KOPT-K1 (cell line): ENCODE results near the gene PMF1.

Source experiments
- H3K27ac ChIP-seq: fragments of 200-600 bp; sonication (generic); 2 replicates; pipeline ENCODE4 v1.5.1; 2016; ENCODE audit warnings: antibody characterized with exemption, mild to moderate bottlenecking, low read depth, low read length; ENCODE audit not compliant: poor library complexity, severe bottlenecking
- H3K36me3 ChIP-seq: fragments of 200-600 bp; sonication (generic); 2 replicates; pipeline ENCODE4 v1.5.1; 2017; ENCODE audit warnings: antibody characterized with exemption, mild to moderate bottlenecking, low read length, moderate library complexity; ENCODE audit not compliant: insufficient read depth
- H3K9me3 ChIP-seq: fragments of 200-600 bp; sonication (generic); 2 replicates; pipeline ENCODE4 v1.5.1; 2017; ENCODE audit warnings: antibody characterized with exemption, low read length, mild to moderate bottlenecking; ENCODE audit not compliant: insufficient read depth, poor library complexity, severe bottlenecking

Gene PMF1

GRCh38 chr1:156262461-156263287 lies 49.9 kb downstream of the PMF1 start:
- H3K36me3 ChIP-seq: peaks cover 100% of the 10 kb centered on the region
- no peaks in the 10 kb centered on the region for H3K9me3 ChIP-seq
- no peak overlapping the region for H3K27ac ChIP-seq

DNA sequence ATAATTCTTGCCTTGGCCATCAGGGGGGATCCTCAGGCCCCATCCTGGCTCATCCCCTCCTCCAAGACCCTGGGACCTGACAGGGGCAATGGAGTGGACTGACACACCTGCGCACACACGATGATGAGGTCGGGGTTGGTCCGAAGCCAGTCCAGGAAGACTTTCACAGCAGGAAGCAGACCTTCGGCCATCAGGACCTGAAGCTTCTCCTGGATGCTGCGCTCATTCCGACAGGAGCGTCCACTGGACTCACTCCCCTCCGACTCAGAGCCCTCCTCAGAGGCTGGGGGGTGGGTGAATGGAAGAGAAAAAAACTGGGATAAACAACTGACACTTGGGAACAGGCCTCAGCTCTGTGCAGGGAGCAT lies 50.5 kb downstream of the PMF1 start:
- peaks cover 100% of the 10 kb centered on the region for H3K36me3 ChIP-seq
- H3K9me3 ChIP-seq: no peaks in the 10 kb centered on the region
- no peak overlapping the region for H3K27ac ChIP-seq

DNA sequence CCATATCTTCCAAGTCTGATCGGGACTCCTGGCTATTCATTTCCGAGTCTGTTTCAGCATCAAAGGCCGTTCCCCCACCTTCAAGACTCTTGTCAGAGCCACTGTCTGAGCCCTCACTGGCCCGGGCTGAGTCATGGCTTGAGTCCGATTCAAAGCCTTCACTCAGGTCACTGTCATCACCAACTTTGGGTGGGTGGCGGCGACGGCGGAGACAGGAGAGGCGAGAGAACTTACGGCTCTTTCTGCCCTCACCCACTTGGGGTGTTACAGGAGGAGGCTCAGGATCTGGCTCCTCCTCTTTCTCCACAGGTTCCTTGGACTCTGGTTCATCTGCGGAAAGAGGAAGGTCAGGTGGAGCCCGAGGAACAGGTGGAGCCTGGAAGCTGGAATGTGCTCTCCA lies 53.2 kb downstream of the PMF1 start:
- Histone ChIP-seq H3K9me3 (no peaks in the 10 kb centered on the region), H3K27ac (no peak overlapping the region), H3K36me3 (peaks cover 100% of the 10 kb centered on the region)

- no peaks in the 10 kb centered on the region for H3K9me3 ChIP-seq
- H3K27ac ChIP-seq: no peak overlapping the region
- H3K36me3 ChIP-seq: peaks cover 100% of the 10 kb centered on the region
These were observed 55.5 kb downstream of the PMF1 start for GRCh38 chr1:156268336-156268735.

- Histone ChIP-seq H3K27ac (no peak overlapping the region), H3K36me3 (peaks cover 100% of the 10 kb centered on the region), H3K9me3 (no peaks in the 10 kb centered on the region)
These were observed 57.5 kb downstream of the PMF1 start for GRCh38 chr1:156270314-156270713.

DNA sequence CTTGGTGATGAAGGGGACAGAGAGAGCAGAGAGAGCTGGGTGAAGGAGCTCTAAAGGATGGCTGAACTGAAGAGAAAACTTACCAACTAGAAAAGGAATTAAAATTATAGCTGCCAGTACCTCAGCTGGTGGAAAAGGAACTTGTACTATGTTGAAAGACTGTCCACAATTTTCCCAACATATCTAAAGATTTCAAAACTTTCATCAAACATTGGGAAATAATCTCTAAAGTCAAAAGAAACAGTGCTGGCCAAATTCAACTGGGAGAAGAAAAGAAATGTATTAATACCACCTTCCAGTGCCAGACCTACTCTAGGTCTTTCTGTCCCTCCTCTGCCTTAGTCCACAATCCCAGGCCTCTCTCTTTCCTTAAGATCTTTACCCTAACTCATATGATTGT lies 63.7 kb downstream of the PMF1 start:
- H3K36me3 ChIP-seq: peaks cover 90% of the 10 kb centered on the region
- no peak overlapping the region for H3K27ac ChIP-seq
- H3K9me3 ChIP-seq: no peaks in the 10 kb centered on the region

- Histone ChIP-seq H3K9me3 (no peaks in the 10 kb centered on the region), H3K36me3 (peaks cover 85% of the 10 kb centered on the region), H3K27ac (no peak overlapping the region)
These were observed 64.2 kb downstream of the PMF1 start for GRCh38 chr1:156276966-156277381.

DNA sequence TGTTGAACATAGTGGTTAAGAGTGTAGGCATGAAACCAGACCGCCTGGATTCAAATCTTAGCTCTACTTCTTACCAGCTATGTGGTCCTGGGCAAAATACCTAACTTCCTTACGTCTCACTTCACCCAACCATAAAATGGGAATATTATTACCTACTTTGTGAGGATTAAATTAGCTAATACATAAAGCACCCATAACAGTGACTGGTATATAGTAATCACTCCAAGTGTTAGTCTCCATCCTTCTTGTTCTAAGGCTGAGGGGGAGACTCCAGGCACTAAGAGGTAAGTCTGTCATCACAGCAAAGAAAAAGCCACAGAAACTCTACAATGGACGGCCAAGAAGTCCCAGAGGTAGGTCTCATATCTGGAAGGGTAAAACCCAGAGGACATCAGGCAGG lies 67.0 kb downstream of the PMF1 start:
- no peaks in the 10 kb centered on the region for H3K9me3 ChIP-seq
- H3K27ac ChIP-seq: no peak overlapping the region
- peaks cover 57% of the 10 kb centered on the region for H3K36me3 ChIP-seq

GRCh38 chr1:156281281-156281680 lies 68.5 kb downstream of the PMF1 start:
- H3K9me3 ChIP-seq: no peaks in the 10 kb centered on the region
- H3K27ac ChIP-seq: peak overlapping the region; percentile 81
- peaks cover 43% of the 10 kb centered on the region for H3K36me3 ChIP-seq

GRCh38 chr1:156281693-156282478 lies 69.1 kb downstream of the PMF1 start:
- Histone ChIP-seq H3K36me3 (peaks cover 37% of the 10 kb centered on the region), H3K27ac (peak overlapping the region; percentile 81), H3K9me3 (no peaks in the 10 kb centered on the region)

DNA sequence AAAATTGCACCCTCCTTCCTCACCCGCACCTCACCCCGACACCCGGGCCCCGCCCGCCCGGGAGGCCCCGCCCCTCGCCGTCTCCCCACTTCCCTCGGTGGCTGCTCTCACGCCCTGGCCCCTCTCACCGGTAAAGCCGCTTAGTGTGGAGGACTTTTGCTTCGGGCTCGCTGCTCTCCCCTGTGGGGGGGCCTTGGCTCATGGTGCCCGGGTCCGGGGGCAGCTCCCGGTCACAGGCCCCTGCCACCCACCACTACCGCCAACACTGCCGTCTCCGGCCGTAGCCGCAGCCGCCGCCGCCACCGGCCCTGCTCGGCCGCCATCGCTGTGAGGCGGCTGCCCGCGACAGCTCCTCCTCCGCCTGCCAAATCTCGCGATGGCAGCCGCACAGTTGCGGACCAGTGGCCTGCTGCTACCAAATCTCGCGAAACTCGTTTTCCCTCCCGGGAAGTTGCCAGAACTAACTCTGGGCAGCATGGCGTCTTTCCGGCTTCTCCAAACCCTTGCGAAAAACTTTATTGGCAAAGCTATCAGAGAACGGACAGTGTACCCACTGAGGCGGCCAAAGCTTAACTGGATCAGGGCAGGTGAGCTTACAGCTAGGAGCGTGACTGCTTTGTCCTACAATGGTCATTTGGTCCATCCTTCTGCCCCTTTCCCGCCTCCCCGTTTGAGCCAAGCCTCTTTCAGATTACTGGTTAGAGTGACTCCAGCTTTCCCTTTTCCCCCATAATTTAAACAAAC lies 69.8 kb downstream of the PMF1 start, which contains the start of gene SMG5:
Gene SMG5, minus strand, starts transcription at position 347 of the 744 bp plus-strand sequence. Its CDS starts 145 bp downstream, at position 202.
- H3K36me3 ChIP-seq: peaks cover 29% of the 10 kb centered on the region
- H3K9me3 ChIP-seq: no peaks in the 10 kb centered on the region
- H3K27ac ChIP-seq: peak within 1 kb of the TSS; percentile 81

- H3K27ac ChIP-seq: peak overlapping the region; percentile 81
- H3K9me3 ChIP-seq: no peaks in the 10 kb centered on the region
- H3K36me3 ChIP-seq: peaks cover 24% of the 10 kb centered on the region
These were observed 70.7 kb downstream of the PMF1 start for GRCh38 chr1:156283521-156283920.

- Histone ChIP-seq H3K27ac (peak within 1 kb of the TSS; percentile 81), H3K36me3 (peaks cover 23% of the 10 kb centered on the region), H3K9me3 (no peaks in the 10 kb centered on the region)
These were observed 71.3 kb downstream of the PMF1 start, which contains the start of gene TMEM79 for GRCh38 chr1:156284112-156284511. Gene TMEM79, plus strand, starts transcription at chr1:156284325. Its CDS starts 902 bp downstream, at chr1:156285227.

GRCh38 chr1:156284757-156285156 lies 72.0 kb downstream of the PMF1 start:
- H3K9me3 ChIP-seq: no peaks in the 10 kb centered on the region
- no peak overlapping the region for H3K27ac ChIP-seq
- H3K36me3 ChIP-seq: peaks cover 16% of the 10 kb centered on the region

DNA sequence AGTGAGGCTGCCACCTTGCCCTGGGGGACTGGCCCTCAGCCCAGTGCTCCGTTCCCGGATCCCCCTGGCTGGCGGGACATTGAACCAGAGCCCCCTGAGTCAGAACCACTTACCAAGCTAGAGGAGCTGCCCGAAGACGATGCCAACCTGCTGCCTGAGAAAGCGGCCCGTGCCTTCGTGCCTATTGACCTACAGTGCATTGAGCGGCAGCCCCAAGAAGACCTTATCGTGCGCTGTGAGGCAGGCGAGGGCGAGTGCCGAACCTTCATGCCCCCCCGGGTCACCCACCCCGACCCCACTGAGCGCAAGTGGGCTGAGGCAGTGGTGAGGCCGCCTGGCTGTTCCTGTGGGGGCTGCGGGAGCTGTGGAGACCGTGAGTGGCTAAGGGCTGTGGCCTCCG lies 72.6 kb downstream of the PMF1 start:
- peaks cover 9% of the 10 kb centered on the region for H3K36me3 ChIP-seq
- H3K27ac ChIP-seq: no peak overlapping the region

More for the DNA sequence above, 72.6 kb downstream of the PMF1 start:
- no peaks in the 10 kb centered on the region for H3K9me3 ChIP-seq
